Natural killer cell (primary cell): ENCODE measurements around the gene S1PR2. TPM values are rescaled to one million over a fixed set of nuclear protein-coding genes. Genes with fewer than 3 reads are reported as not detected.

Experiments
- ATAC-seq, 3 donors: fragments of 150-1000 bp in 2 of 3; fragments of 200-7000 bp in 1 of 3; cut with Tn5 transposase; 1 replicate in 1 of 3; 2 replicates in 2 of 3; pipeline ENCODE4 v1.10.0; 2021; ENCODE audit warnings: mild to moderate bottlenecking in 2 of 3, moderate library complexity in 2 of 3
- DNase-seq, 2 donors: peaks; one replicate each; pipeline versions ENCODE4 v3.0.0 to v3.0.0-alpha.2; 2013 to 2021; ENCODE audit warnings: mixed read lengths in 1 of 2
- H3K27ac ChIP-seq: one replicate; pipeline ENCODE4 v1.5.1; 2013; ENCODE audit warnings: mild to moderate bottlenecking, low read length
- H3K27me3 ChIP-seq: one replicate; pipeline ENCODE4 v1.6.1; 2013; ENCODE audit warnings: low read length; ENCODE audit not compliant: control insufficient read depth, insufficient read depth
- H3K36me3 ChIP-seq: one replicate; pipeline ENCODE4 v1.6.1; 2013; ENCODE audit warnings: low read length; ENCODE audit not compliant: control insufficient read depth, insufficient read depth
- H3K4me1 ChIP-seq: one replicate; pipeline ENCODE4 v1.6.1; 2013; ENCODE audit warnings: low read length; ENCODE audit not compliant: control insufficient read depth, insufficient read depth
- H3K4me3 ChIP-seq: one replicate; pipeline ENCODE4 v1.5.1; 2013; ENCODE audit warnings: low read length
- H3K9me3 ChIP-seq: one replicate; pipeline ENCODE4 v1.6.1; 2013; ENCODE audit warnings: low read length; ENCODE audit not compliant: control insufficient read depth, insufficient read depth
- H3K27ac Mint-ChIP-seq, 2 donors: one replicate each; pipeline ENCODE4 v1.8.0; 2022; ENCODE audit warnings: mild to moderate bottlenecking in 2 of 2, mixed read lengths in 2 of 2, moderate library complexity in 1 of 2
- H3K27me3 Mint-ChIP-seq, 2 donors: one replicate each; pipeline ENCODE4 v1.8.0; 2022; ENCODE audit warnings: low read depth in 2 of 2, mixed read lengths in 2 of 2
- H3K36me3 Mint-ChIP-seq: one replicate; pipeline ENCODE4 v1.8.0; 2022; ENCODE audit warnings: mixed read lengths
- H3K4me1 Mint-ChIP-seq, 2 donors: one replicate each; pipeline ENCODE4 v1.8.0; 2022; ENCODE audit warnings: mixed read lengths in 2 of 2
- H3K4me3 Mint-ChIP-seq: one replicate; pipeline ENCODE4 v1.8.0; 2022; ENCODE audit warnings: mild to moderate bottlenecking, moderate library complexity, mixed read lengths
- H3K9me3 Mint-ChIP-seq, 2 donors: one replicate each; pipeline ENCODE4 v1.8.0; 2022; ENCODE audit warnings: mixed read lengths in 2 of 2
- WGBS: methylation state at CpG from one replicate; pipeline ENCODE4 v1.1.7; 2013; ENCODE audit warnings: missing lambda C conversion rate; ENCODE audit not compliant: insufficient coverage; 5-methylcytosine and 5-hydroxymethylcytosine counted together
- intact Hi-C: fragments of 100-400 bp; cut with micrococcal nuclease; formaldehyde crosslinking; loops from one replicate; pipeline ENCODE4 v1.14.2; 2022
- total RNA-seq, 4 donors: library from RNA; stranded (reverse); fragments of 120-200 nt in 1 of 4; gene quantifications; one replicate each; pipeline versions ENCODE4 v1.2.3 to v1.2.4, GENCODE V29; 2013 to 2022
- TF ChIP-seq, protein P1 (sequence below): fragments of 200-600 bp; IDR thresholded peaks from one replicate; pipeline ENCODE4 v1.8.0; 2022; ENCODE audit warnings: antibody characterized with exemption

S1PR2 gene
- total RNA-seq, 3 donors from 2014 or later (not counting 1 experiment from before 2014, with no cell fraction given) = 6.8 to 12.6 (median 9.5) TPM

DNA sequence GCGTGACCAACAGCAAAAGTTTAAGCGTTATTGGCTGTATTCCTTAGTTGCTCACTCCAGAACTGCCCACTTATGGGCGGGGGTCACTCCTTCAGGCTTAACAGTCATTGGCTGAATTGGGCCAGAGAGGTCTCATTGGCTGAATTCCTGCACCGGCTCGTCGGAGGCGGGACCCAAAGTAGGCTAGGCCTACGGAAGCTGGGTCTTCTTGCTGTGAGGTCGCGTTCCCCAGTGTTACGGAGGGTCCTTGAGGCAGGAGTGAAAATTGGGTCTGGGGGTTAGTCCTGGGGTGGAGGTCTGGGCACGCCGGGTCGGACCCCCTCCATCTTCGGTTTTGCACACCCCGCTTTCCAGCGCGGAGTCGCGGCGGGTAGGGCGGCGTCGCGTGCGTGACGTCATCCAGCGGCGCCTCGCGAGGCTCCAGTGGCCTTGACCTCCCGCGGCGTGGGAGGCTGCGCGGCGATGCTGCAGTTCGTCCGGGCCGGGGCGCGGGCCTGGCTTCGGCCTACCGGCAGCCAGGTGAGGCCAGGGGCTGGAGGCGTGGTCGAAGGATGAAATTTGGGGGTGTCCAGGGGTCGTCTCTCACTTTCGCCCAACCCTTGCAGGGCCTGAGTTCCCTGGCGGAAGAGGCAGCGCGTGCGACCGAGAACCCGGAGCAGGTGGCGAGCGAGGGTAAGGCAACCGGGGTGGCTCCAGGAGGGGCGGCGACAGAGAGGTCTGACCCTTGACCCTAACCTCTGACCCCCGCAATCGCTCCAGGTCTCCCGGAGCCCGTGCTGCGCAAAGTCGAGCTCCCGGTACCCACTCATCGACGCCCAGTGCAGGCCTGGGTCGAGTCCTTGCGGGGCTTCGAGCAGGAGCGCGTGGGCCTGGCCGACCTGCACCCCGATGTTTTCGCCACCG lies 20.9 kb upstream of the S1PR2 start, which contains the start of gene MRPL4:
MRPL4 (plus strand) TSS at position 423 of the 903 bp plus-strand sequence; CDS start at position 463, 40 bp downstream.
- intact Hi-C loops = loop anchor here (5.0 kb wide), 1 partner anchor 135 kb away; the partner anchor contains the start of gene EIF3G
- Mint-ChIP-seq H3K27me3 (no peaks in the 10 kb centered on the region), H3K27ac (peak within 1 kb of the TSS; percentile 90 to 93), H3K9me3 (no peaks in the 10 kb centered on the region), H3K4me1 (peaks cover 0 to 33% of the 10 kb centered on the region in 2 donors), H3K4me3 (peak within 1 kb of the TSS; percentile 95), H3K36me3 (peaks cover under 1% of the 10 kb centered on the region)
- WGBS = under 1% methylated on average over 77 of the region's 77 CpGs
- H3K36me3 ChIP-seq = peaks cover 17% of the 10 kb centered on the region
- peak within 1 kb of the TSS; percentile 96 for H3K4me3 ChIP-seq
- peak; percentile 93 to 98 for DNase-seq
- H3K9me3 ChIP-seq = no peaks in the 10 kb centered on the region
- TF ChIP-seq, protein P1, sequence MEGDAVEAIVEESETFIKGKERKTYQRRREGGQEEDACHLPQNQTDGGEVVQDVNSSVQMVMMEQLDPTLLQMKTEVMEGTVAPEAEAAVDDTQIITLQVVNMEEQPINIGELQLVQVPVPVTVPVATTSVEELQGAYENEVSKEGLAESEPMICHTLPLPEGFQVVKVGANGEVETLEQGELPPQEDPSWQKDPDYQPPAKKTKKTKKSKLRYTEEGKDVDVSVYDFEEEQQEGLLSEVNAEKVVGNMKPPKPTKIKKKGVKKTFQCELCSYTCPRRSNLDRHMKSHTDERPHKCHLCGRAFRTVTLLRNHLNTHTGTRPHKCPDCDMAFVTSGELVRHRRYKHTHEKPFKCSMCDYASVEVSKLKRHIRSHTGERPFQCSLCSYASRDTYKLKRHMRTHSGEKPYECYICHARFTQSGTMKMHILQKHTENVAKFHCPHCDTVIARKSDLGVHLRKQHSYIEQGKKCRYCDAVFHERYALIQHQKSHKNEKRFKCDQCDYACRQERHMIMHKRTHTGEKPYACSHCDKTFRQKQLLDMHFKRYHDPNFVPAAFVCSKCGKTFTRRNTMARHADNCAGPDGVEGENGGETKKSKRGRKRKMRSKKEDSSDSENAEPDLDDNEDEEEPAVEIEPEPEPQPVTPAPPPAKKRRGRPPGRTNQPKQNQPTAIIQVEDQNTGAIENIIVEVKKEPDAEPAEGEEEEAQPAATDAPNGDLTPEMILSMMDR = no peak
- peak; percentile 95 to 99 (median 95) for ATAC-seq
- H3K27me3 ChIP-seq = no peaks in the 10 kb centered on the region
- H3K4me1 ChIP-seq = peaks cover 20% of the 10 kb centered on the region
- H3K27ac ChIP-seq = peak within 1 kb of the TSS; percentile 75

GRCh38 chr19:10246511-10246910 lies 15.4 kb upstream of the S1PR2 start:
- no peak overlapping the region for H3K4me3 Mint-ChIP-seq
- Histone ChIP-seq H3K4me1 (peaks cover 9% of the 10 kb centered on the region), H3K27me3 (no peaks in the 10 kb centered on the region), H3K9me3 (no peaks in the 10 kb centered on the region), H3K36me3 (no peaks in the 10 kb centered on the region), H3K4me3 (no peak overlapping the region), H3K27ac (no peak overlapping the region)
- H3K27ac Mint-ChIP-seq = no peak overlapping the region
- WGBS = 84% methylated on average over 5 of the region's 6 CpGs
- no peaks in the 10 kb centered on the region for H3K27me3 Mint-ChIP-seq
- ATAC-seq (no peak), DNase-seq (no peak)
- no peaks in the 10 kb centered on the region for H3K36me3 Mint-ChIP-seq
- H3K9me3 Mint-ChIP-seq = no peaks in the 10 kb centered on the region
- TF ChIP-seq, protein P1 = no peak
- peaks cover 0 to 4% of the 10 kb centered on the region in 2 donors for H3K4me1 Mint-ChIP-seq
- intact Hi-C loops = no loop called here

GRCh38 chr19:10245189-10245939 lies 14.2 kb upstream of the S1PR2 start:
- DNase-seq (no peak), ATAC-seq (no peak)
- Histone ChIP-seq H3K4me3 (no peak overlapping the region), H3K4me1 (peaks cover 5% of the 10 kb centered on the region), H3K27ac (no peak overlapping the region), H3K36me3 (no peaks in the 10 kb centered on the region), H3K9me3 (no peaks in the 10 kb centered on the region), H3K27me3 (no peaks in the 10 kb centered on the region)
- H3K4me3 Mint-ChIP-seq = no peak overlapping the region
- no peaks in the 10 kb centered on the region for H3K27me3 Mint-ChIP-seq
- no peaks in the 10 kb centered on the region for H3K9me3 Mint-ChIP-seq
- H3K36me3 Mint-ChIP-seq = no peaks in the 10 kb centered on the region
- no peak overlapping the region for H3K27ac Mint-ChIP-seq
- intact Hi-C loops = no loop called here
- TF ChIP-seq, protein P1 = no peak
- WGBS = 68% methylated on average over 8 of the region's 9 CpGs
- peaks cover 0 to 4% of the 10 kb centered on the region in 2 donors for H3K4me1 Mint-ChIP-seq
